ENCODE results near the gene NUP37. TPM values are rescaled to one million over a fixed set of nuclear protein-coding genes. Genes with fewer than 3 reads are reported as not detected.

Gene NUP37
- total and polyA plus RNA-seq, 2 of the 13 experiments (the other 11 are each of a cell fraction or from before 2014, with no cell fraction given): 50.6 to 80.1 TPM

DNA sequence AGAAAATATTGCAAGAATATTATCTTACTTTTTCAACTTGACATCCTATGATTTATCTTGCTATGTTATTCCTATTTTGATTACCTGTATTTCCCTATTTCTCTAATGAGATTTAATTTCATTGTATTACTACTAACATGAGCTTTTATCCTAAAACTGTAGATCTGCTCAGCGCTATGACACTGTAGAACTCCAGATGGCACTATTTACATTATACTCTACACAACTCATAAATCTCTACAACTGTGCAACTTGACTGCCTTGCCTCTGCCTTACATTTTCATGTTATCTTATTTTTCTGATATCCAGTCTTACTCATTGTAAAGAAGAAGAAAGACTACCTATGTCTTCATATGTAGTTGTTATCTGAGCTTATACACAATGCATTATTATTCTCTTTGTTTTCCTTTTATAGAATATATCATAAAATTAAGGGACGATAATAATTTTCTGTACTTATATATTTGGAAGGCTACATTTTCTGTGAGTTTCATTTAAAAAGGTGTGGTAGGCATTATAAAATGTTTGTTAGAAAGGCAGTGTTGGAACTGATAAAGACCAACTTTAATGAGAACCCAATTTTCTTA, 24.1 kb downstream of the NUP37 start:
- POLR2A ChIA-PET: no interaction called here
- intact Hi-C loops (cut with micrococcal nuclease; ENCODE audit: unreplicated experiment): loop anchor here (1.0 to 10.0 kb wide), 5 partner anchors 25 to 669 kb away; partner anchors contain the start of genes IGF1, NUP37 and PARPBP
- Histone ChIP-seq H3K4me1 (ENCODE audit: insufficient read depth, low read length) (no peaks in the 10 kb centered on the region), H3K4me3 (replicated peaks in 1 of 3; ENCODE audit: insufficient read depth in 1 of 3, low read depth in 2 of 3, low read length in 3 of 3) (no peak overlapping the region), H4K20me1 (ENCODE audit: insufficient read depth, low read length) (no peaks in the 10 kb centered on the region), H3K36me3 (replicated peaks in 1 of 2; ENCODE audit: control insufficient read depth in 1 of 2, insufficient read depth in 2 of 2, low read length in 2 of 2) (peaks cover 1 to 32% of the 10 kb centered on the region in 2 experiments; a peak in 4 of 5 replicates), H3K27ac (ENCODE audit: extremely low read length, insufficient read depth, low read length) (no peak overlapping the region), H3K27me3 (ENCODE audit: control insufficient read depth in 1 of 2, insufficient read depth in 2 of 2, low read length in 2 of 2) (no peaks in the 10 kb centered on the region), H3K9me3 (ENCODE audit: low read length) (no peaks in the 10 kb centered on the region), H3K79me2 (ENCODE audit: insufficient read depth, low read length) (no peaks in the 10 kb centered on the region), H2AFZ (ENCODE audit: low read length) (no peak overlapping the region), H3K9ac (ENCODE audit: insufficient read depth, low read depth, low read length) (no peak overlapping the region), H3K4me2 (ENCODE audit: low read depth, low read length) (no peak overlapping the region)
- CTCF ChIA-PET (ENCODE audit: low intra/inter-chr PET ratio, low total read pairs): no interaction called here
- WGBS (ENCODE audit: low lambda C conversion rate): 95% methylated on average over 2 of the region's 2 CpGs
- no TSS peak for BruUV-seq (replicated peaks)
- peak; percentile 9 for DNase-seq (ENCODE audit: low spot score)
- FAIRE-seq: peak; percentile 49
- ATAC-seq: peak; percentile 64; the same call in 2 of the 3 replicates
- in situ Hi-C loops (cut with HindIII; ENCODE audit: extremely low pct_ligation_motif_present, low pct_unique_long_range_greater_than_20kb): no loop called here
- TF ChIP-seq NBN (conservative IDR thresholded peaks at IDR 0.05): no peak
- TF ChIP-seq ZBTB43 (CRISPR knock-in tag; conservative IDR thresholded peaks at IDR 0.05): no peak
- no peak for TF ChIP-seq SATB2 (CRISPR knock-in tag; IDR thresholded peaks at IDR 0.05)
- no peak for TF ChIP-seq ZNF775 (CRISPR knock-in tag; IDR thresholded peaks at IDR 0.05; ENCODE audit: borderline replicate concordance)
- TF ChIP-seq SMARCE1 (IDR thresholded peaks at IDR 0.05; ENCODE audit: borderline replicate concordance): no peak
- TF ChIP-seq MEIS1 (CRISPR knock-in tag; IDR thresholded peaks at IDR 0.05; ENCODE audit: borderline replicate concordance): no peak
- TF ChIP-seq ZMYM2 (CRISPR knock-in tag; IDR thresholded peaks at IDR 0.05): no peak
- no peak for TF ChIP-seq HNRNPL (IDR thresholded peaks at IDR 0.05; ENCODE audit: low read depth, low read length)
- no peak for TF ChIP-seq ZBTB3 (CRISPR knock-in tag; IDR thresholded peaks at IDR 0.05; ENCODE audit: borderline replicate concordance, low read depth)
- no peak for TF ChIP-seq MEF2D (CRISPR knock-in tag; IDR thresholded peaks at IDR 0.05)
- TF ChIP-seq ZNF841 (CRISPR knock-in tag; IDR thresholded peaks at IDR 0.05; ENCODE audit: borderline replicate concordance): no peak
- TF ChIP-seq, protein P1, sequence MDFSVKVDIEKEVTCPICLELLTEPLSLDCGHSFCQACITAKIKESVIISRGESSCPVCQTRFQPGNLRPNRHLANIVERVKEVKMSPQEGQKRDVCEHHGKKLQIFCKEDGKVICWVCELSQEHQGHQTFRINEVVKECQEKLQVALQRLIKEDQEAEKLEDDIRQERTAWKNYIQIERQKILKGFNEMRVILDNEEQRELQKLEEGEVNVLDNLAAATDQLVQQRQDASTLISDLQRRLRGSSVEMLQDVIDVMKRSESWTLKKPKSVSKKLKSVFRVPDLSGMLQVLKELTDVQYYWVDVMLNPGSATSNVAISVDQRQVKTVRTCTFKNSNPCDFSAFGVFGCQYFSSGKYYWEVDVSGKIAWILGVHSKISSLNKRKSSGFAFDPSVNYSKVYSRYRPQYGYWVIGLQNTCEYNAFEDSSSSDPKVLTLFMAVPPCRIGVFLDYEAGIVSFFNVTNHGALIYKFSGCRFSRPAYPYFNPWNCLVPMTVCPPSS (IDR thresholded peaks at IDR 0.05): no peak
- no peak for TF ChIP-seq PRDM15 (CRISPR knock-in tag; IDR thresholded peaks at IDR 0.05)
- TF ChIP-seq FOXK1 (CRISPR knock-in tag; IDR thresholded peaks at IDR 0.05; ENCODE audit: borderline replicate concordance, low read depth): no peak
- TF ChIP-seq, protein P2, sequence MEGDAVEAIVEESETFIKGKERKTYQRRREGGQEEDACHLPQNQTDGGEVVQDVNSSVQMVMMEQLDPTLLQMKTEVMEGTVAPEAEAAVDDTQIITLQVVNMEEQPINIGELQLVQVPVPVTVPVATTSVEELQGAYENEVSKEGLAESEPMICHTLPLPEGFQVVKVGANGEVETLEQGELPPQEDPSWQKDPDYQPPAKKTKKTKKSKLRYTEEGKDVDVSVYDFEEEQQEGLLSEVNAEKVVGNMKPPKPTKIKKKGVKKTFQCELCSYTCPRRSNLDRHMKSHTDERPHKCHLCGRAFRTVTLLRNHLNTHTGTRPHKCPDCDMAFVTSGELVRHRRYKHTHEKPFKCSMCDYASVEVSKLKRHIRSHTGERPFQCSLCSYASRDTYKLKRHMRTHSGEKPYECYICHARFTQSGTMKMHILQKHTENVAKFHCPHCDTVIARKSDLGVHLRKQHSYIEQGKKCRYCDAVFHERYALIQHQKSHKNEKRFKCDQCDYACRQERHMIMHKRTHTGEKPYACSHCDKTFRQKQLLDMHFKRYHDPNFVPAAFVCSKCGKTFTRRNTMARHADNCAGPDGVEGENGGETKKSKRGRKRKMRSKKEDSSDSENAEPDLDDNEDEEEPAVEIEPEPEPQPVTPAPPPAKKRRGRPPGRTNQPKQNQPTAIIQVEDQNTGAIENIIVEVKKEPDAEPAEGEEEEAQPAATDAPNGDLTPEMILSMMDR (CRISPR knock-in tag; IDR thresholded peaks at IDR 0.05): peak; percentile 31
- peak; percentile 34; the same call in 1 of the 2 replicates for TF ChIP-seq SMC3 (IDR thresholded peaks at IDR 0.05; ENCODE audit: low read length)
- TF ChIP-seq ZSCAN31 (CRISPR knock-in tag; IDR thresholded peaks at IDR 0.05; ENCODE audit: low read depth): no peak
- no peak for TF ChIP-seq ZKSCAN5 (CRISPR knock-in tag; IDR thresholded peaks at IDR 0.05)
